HepG2 (cell line): Measurements from ENCODE around the gene CNTD1. TPM values are rescaled to one million over a fixed set of nuclear protein-coding genes. Genes with fewer than 3 reads are reported as not detected.

Source experiments
- ARID4A ChIP-seq: sonication (generic); formaldehyde crosslinking; IDR thresholded peaks from 2 replicates; pipeline ENCODE4 v1.5.0; 2020; ENCODE audit warnings: mild to moderate bottlenecking, missing genetic modification reagents, borderline replicate concordance
- CAMTA2 ChIP-seq: sonication (generic); formaldehyde crosslinking; IDR thresholded peaks from 2 replicates; pipeline ENCODE4 v1.4.0; 2020; ENCODE audit warnings: mild to moderate bottlenecking, missing genetic modification reagents, borderline replicate concordance
- GATA4 ChIP-seq: sonication (generic); IDR thresholded peaks from 2 replicates; pipeline ENCODE4 v1.6.1; 2016; ENCODE audit warnings: antibody characterized with exemption, low read depth, borderline replicate concordance
- RBFOX2 ChIP-seq: fragments of 200-400 bp; formaldehyde crosslinking; IDR thresholded peaks from 2 replicates; pipeline ENCODE4 v1.6.1; 2017; ENCODE audit warnings: low read depth, mild to moderate bottlenecking, low read length
- SALL1 ChIP-seq: sonication (generic); formaldehyde crosslinking; IDR thresholded peaks from 2 replicates; pipeline ENCODE4 v1.8.0; 2022; ENCODE audit warnings: mild to moderate bottlenecking, missing genetic modification reagents
- SMAD3 ChIP-seq: sonication (generic); formaldehyde crosslinking; IDR thresholded peaks from 2 replicates; pipeline ENCODE4 v1.4.0; 2020; ENCODE audit warnings: missing genetic modification reagents
- SMAD9 ChIP-seq: sonication (generic); formaldehyde crosslinking; IDR thresholded peaks from 2 replicates; pipeline ENCODE4 v1.5.1; 2020; ENCODE audit warnings: mild to moderate bottlenecking, missing genetic modification reagents
- SRSF9 ChIP-seq: fragments of 200-400 bp; formaldehyde crosslinking; IDR thresholded peaks from 2 replicates; pipeline ENCODE4 v1.6.1; 2018; ENCODE audit warnings: borderline replicate concordance, mild to moderate bottlenecking, low read depth, low read length; ENCODE audit not compliant: insufficient read depth, poor library complexity, severe bottlenecking
- TIGD3 ChIP-seq: sonication (generic); formaldehyde crosslinking; IDR thresholded peaks from 2 replicates; pipeline ENCODE4 v1.5.1; 2020; ENCODE audit warnings: mild to moderate bottlenecking, missing genetic modification reagents, borderline replicate concordance
- ZBTB44 ChIP-seq: sonication (generic); formaldehyde crosslinking; IDR thresholded peaks from 2 replicates; pipeline ENCODE4 v1.4.0; 2020; ENCODE audit warnings: missing genetic modification reagents
- ZEB1 ChIP-seq: IDR thresholded peaks from 2 replicates; pipeline ENCODE4 v1.6.1; 2012; ENCODE audit warnings: mild to moderate bottlenecking, low read depth, inconsistent platforms; ENCODE audit not compliant: insufficient replicate concordance
- ZNF263 ChIP-seq: sonication (generic); formaldehyde crosslinking; IDR thresholded peaks from 2 replicates; pipeline ENCODE4 v1.4.0; 2020; ENCODE audit warnings: missing genetic modification reagents
- ZNF44 ChIP-seq: sonication (generic); formaldehyde crosslinking; IDR thresholded peaks from 2 replicates; pipeline ENCODE4 v1.5.1; 2020; ENCODE audit warnings: mild to moderate bottlenecking, missing genetic modification reagents
- ZNF441 ChIP-seq: sonication (generic); formaldehyde crosslinking; IDR thresholded peaks from 2 replicates; pipeline ENCODE4 v1.7.0; 2021; ENCODE audit warnings: missing genetic modification reagents, borderline replicate concordance
- ZNF616 ChIP-seq: sonication (generic); formaldehyde crosslinking; IDR thresholded peaks from 2 replicates; pipeline ENCODE4 v1.5.0; 2020; ENCODE audit warnings: low read depth, mild to moderate bottlenecking, missing genetic modification reagents
- ZNF619 ChIP-seq: sonication (generic); formaldehyde crosslinking; IDR thresholded peaks from 2 replicates; pipeline ENCODE4 v1.4.0; 2020; ENCODE audit warnings: mild to moderate bottlenecking, missing genetic modification reagents
- polyA plus RNA-seq, 8 experiments: library from polyadenylated mRNA; depleted of rRNA in 3 of 8; stranded (reverse) in 7 of 8; unstranded in 1 of 8; fragments of >200 nt; fragmentation: Illumina TruSeq in 4 of 8; extraction: Trizol in 4 of 8; gene quantifications; 2 replicates each; pipeline versions ENCODE4 v1.2.1 to v1.2.3, GENCODE V29; 2011 to 2016; ENCODE audit warnings: low read depth in 4 of 8, missing spikeins in 1 of 8, mixed read lengths in 1 of 8; ENCODE audit not compliant: insufficient read depth in 1 of 8
- total RNA-seq, 5 experiments: library from RNA; depleted of rRNA; stranded (reverse); fragments of >200 nt; fragmentation: Illumina TruSeq; extraction: Trizol; gene quantifications; 2 replicates each; pipeline ENCODE4 v1.2.3, GENCODE V29; 2016; ENCODE audit warnings: low read depth in 1 of 5
- TF ChIP-seq, protein P1 (sequence below): IDR thresholded peaks from 2 replicates; pipeline ENCODE4 v1.6.1; 2016; ENCODE audit warnings: low read depth, missing genetic modification reagents, missing compliant biosample characterization

Gene CNTD1
- total and polyA plus RNA-seq, 2 of the 13 experiments (the other 11 are each of a cell fraction or from before 2014, with no cell fraction given), result 0.11 to 0.15 TPM

DNA sequence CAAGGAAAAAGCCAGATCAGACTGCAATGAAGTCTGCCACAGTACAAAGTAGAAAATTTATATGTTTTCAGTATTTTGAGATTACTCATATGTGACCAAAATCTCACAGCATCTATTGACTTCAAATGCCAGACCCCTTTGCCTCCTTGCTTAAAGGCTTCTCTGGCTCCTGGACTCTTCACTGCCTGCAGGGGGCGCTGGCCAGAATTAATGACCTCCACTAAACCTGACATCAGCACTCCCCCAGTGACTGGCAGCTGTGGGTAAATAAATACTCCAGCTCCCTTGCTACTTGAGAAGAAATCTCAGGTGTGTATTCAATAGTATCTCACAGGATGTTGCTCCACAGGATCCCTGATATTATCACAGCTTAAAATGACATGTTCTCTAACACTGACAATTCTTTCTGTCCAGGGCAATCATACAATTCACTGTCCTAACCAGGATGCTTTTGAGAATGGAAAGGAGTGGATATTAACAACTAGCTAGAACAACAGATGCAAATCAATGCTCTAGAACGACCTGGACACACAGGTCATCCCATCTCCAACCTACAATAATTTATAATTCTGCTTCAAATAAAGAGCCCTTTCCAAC is 21.4 kb downstream of the CNTD1 start (continued):
- TF ChIP-seq ZBTB44 (CRISPR knock-in tag) (no peak), CAMTA2 (CRISPR knock-in tag) (no peak), ZEB1 (no peak), SMAD9 (CRISPR knock-in tag) (no peak), ZNF619 (CRISPR knock-in tag) (no peak), ARID4A (peak; percentile 21; the same call in 1 of the 2 replicates), ZNF616 (CRISPR knock-in tag) (no peak), GATA4 (no peak), ZNF263 (CRISPR knock-in tag) (no peak), SALL1 (CRISPR knock-in tag) (peak; percentile 49; the same call in 1 of the 2 replicates), SMAD3 (CRISPR knock-in tag) (0 out of 2 replicates have a peak, but pooled peaks have one; percentile 36), TIGD3 (no peak), RBFOX2 (0 out of 2 replicates have a peak, but pooled peaks have one; percentile 27), SRSF9 (no peak), ZNF44 (CRISPR knock-in tag) (no peak), ZNF441 (CRISPR knock-in tag) (no peak)
- TF ChIP-seq, protein P1, sequence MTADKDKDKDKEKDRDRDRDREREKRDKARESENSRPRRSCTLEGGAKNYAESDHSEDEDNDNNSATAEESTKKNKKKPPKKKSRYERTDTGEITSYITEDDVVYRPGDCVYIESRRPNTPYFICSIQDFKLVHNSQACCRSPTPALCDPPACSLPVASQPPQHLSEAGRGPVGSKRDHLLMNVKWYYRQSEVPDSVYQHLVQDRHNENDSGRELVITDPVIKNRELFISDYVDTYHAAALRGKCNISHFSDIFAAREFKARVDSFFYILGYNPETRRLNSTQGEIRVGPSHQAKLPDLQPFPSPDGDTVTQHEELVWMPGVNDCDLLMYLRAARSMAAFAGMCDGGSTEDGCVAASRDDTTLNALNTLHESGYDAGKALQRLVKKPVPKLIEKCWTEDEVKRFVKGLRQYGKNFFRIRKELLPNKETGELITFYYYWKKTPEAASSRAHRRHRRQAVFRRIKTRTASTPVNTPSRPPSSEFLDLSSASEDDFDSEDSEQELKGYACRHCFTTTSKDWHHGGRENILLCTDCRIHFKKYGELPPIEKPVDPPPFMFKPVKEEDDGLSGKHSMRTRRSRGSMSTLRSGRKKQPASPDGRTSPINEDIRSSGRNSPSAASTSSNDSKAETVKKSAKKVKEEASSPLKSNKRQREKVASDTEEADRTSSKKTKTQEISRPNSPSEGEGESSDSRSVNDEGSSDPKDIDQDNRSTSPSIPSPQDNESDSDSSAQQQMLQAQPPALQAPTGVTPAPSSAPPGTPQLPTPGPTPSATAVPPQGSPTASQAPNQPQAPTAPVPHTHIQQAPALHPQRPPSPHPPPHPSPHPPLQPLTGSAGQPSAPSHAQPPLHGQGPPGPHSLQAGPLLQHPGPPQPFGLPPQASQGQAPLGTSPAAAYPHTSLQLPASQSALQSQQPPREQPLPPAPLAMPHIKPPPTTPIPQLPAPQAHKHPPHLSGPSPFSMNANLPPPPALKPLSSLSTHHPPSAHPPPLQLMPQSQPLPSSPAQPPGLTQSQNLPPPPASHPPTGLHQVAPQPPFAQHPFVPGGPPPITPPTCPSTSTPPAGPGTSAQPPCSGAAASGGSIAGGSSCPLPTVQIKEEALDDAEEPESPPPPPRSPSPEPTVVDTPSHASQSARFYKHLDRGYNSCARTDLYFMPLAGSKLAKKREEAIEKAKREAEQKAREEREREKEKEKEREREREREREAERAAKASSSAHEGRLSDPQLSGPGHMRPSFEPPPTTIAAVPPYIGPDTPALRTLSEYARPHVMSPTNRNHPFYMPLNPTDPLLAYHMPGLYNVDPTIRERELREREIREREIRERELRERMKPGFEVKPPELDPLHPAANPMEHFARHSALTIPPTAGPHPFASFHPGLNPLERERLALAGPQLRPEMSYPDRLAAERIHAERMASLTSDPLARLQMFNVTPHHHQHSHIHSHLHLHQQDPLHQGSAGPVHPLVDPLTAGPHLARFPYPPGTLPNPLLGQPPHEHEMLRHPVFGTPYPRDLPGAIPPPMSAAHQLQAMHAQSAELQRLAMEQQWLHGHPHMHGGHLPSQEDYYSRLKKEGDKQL (CRISPR knock-in tag), result no peak
